ENCODE measurements around the gene HSD17B8.

Gene HSD17B8

GRCh38 chr6:33241968-33242367 is 37.5 kb downstream of the HSD17B8 start:
- DNase-seq (ENCODE audit: low read depth), result no peak

- DNase-seq (ENCODE audit: low read depth), result no peak
Measured at GRCh38 chr6:33243476-33243875, 39.0 kb downstream of the HSD17B8 start.

GRCh38 chr6:33247977-33248642 is 43.7 kb downstream of the HSD17B8 start:
- DNase-seq (ENCODE audit: low read depth), result peak; percentile 82

- DNase-seq (ENCODE audit: low read depth), result peak; percentile 50
Measured at GRCh38 chr6:33248643-33248931, 44.1 kb downstream of the HSD17B8 start.

- DNase-seq (ENCODE audit: low read depth), result peak; percentile 100
Measured at GRCh38 chr6:33248932-33249731, 44.7 kb downstream of the HSD17B8 start.

GRCh38 chr6:33249732-33250630 is 45.5 kb downstream of the HSD17B8 start:
- DNase-seq (ENCODE audit: low read depth), result peak; percentile 91

- no peak for DNase-seq (ENCODE audit: low read depth)
Measured at GRCh38 chr6:33250731-33251130, 46.3 kb downstream of the HSD17B8 start.

GRCh38 chr6:33251395-33252012 is 47.0 kb downstream of the HSD17B8 start:
- peak; percentile 41 for DNase-seq (ENCODE audit: low read depth)

- DNase-seq (ENCODE audit: low read depth), result peak; percentile 37
Measured at GRCh38 chr6:33252759-33253158, 48.3 kb downstream of the HSD17B8 start.

GRCh38 chr6:33254591-33254990 is 50.1 kb downstream of the HSD17B8 start:
- no peak for DNase-seq (ENCODE audit: low read depth)
